GM13976 (cell line): ENCODE measurements around the gene YWHAE.

Source experiments
- DNase-seq: peaks from one replicate; pipeline ENCODE4 v3.0.0; 2012; ENCODE audit warnings: low spot score
- in situ Hi-C: fragments of 300-500 bp; cut with MboI; formaldehyde crosslinking; loops from one replicate; pipeline ENCODE4 v1.12.0; 2022; ENCODE audit warnings: low sequenced_read_pairs, mixed read lengths, inconsistent platforms; ENCODE audit not compliant: unreplicated experiment
- TF ChIP-seq, protein P1 (sequence below): IDR thresholded peaks from 2 replicates; pipeline ENCODE4 v1.5.1; 2012; ENCODE audit warnings: borderline replicate concordance, mild to moderate bottlenecking; ENCODE audit not compliant: insufficient read depth; ENCODE audit errors: extremely low read depth, missing control alignments, control extremely low read depth

YWHAE gene

DNA sequence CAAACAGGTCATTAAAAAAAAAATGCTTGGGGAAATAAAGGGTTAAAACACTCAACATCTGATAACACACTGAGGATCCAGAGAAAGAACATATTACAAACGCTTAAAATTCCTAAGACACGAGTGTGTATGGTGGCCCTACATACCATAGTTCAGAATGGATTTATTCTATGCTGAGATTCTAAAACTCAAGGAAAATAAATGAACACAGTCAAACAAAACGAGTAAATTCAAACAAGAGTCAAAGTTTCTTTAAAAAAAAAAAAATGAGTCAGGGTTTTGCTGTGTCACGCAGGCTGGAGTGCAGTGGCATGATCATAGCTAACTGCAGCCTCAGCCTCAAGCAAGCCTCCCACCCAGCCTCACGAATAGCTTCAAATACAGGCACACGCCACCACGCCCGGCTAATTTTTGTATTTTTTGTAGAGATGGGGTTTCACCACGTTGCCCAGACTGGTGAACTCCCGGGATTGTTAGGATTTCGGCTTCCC is 38.6 kb upstream of the YWHAE start:
- TF ChIP-seq, protein P1, sequence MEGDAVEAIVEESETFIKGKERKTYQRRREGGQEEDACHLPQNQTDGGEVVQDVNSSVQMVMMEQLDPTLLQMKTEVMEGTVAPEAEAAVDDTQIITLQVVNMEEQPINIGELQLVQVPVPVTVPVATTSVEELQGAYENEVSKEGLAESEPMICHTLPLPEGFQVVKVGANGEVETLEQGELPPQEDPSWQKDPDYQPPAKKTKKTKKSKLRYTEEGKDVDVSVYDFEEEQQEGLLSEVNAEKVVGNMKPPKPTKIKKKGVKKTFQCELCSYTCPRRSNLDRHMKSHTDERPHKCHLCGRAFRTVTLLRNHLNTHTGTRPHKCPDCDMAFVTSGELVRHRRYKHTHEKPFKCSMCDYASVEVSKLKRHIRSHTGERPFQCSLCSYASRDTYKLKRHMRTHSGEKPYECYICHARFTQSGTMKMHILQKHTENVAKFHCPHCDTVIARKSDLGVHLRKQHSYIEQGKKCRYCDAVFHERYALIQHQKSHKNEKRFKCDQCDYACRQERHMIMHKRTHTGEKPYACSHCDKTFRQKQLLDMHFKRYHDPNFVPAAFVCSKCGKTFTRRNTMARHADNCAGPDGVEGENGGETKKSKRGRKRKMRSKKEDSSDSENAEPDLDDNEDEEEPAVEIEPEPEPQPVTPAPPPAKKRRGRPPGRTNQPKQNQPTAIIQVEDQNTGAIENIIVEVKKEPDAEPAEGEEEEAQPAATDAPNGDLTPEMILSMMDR, result no peak
- DNase-seq, result no peak

DNA sequence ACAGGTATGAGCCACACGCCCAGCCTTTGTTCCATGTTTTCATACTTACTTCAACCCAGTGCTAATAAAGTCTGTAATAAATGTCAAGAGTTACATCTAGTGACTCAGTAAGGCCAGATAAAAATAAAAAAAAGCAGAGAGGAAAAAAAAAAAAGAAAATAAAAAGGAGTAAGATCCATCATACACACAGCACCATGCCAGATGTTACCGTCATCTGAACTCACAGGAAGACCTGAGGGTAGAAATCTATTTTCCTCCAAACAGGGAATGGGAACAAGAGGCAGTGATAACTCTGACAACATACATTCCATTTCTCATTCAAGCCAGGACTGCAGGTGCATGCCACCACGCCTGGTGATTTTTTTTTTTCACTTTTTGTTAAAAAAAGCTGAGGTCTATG is 35.3 kb upstream of the YWHAE start:
- TF ChIP-seq, protein P1, result no peak
- in situ Hi-C loops, result no loop called here
- no peak for DNase-seq

More for the DNA sequence above, 38.6 kb upstream of the YWHAE start:
- in situ Hi-C loops, result no loop called here

DNA sequence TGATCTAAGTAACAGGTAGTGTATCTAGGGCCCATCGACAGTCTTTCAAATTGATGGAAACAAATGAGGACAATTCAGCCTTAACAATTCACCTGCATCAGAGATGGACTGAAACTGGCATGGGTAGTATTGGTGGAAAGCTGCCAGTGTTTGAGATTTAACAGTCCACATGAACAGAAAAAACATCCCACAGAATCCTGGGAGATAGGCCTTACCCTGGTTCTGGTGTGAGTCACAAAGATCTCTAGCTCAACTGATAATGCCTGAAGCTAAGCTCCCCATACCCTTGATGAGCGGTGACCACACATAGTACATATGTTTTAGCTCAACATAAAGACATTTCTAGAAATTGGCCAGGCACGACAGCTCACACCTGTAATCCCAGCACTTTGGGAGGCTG is 34.1 kb upstream of the YWHAE start:
- DNase-seq, result no peak
- in situ Hi-C loops, result no loop called here
- TF ChIP-seq, protein P1, result no peak

DNA sequence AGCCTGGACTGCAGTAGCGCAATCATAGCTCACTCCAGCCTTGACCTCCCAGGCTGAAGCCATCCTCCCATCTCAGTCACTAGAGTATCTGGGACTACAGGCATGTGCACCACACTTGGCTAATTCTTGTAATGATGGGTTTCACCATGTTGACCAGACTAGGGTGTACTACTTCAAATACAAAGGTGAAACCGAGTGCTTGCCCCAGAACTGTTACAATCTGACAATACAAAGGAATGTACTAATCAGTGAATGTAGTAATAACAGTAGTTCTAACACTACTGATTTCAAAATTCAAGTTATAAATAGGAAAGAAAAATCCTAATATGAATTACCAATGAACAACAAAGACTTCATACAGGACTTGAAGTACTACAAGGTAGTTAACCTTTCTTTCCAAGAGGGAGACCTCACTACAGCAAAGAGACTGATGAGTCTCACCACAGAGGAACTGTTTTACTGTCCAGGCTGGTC is 31.6 kb upstream of the YWHAE start:
- DNase-seq, result peak; percentile 63
- in situ Hi-C loops, result no loop called here
- TF ChIP-seq, protein P1, result no peak

DNA sequence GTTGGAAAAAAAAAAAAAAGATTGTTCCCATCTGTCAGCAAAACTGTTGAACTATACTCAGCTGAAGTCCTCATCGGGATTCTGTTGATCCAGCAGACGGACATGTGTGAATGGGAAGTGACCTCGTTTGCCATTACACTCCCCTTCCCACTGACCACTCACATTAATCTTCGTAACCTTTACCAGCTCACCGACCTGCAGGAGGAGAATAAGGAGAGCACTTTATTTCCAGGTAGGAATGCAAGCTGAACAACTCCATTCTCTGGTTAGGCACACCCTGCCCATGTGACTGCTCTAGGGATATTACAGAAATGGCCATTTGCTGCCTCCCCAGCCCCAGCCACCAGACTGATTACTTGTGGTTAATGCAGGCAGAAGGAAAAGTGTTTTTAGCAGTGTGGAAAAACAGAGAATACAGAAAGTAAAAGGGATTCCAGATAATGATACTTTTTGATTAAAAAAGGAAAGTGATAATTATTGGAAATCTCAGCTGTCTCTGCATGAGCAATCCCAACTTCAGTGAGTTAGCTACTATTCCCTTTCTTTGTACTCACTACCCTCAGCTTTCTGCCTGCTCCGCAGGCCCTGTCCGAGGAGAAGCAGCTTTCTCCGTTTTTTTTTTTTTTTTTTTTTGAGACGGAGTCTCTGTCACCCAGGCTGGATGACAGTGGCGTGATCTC is 23.6 kb upstream of the YWHAE start:
- DNase-seq, result no peak
- in situ Hi-C loops, result no loop called here
- TF ChIP-seq, protein P1, result no peak

DNA sequence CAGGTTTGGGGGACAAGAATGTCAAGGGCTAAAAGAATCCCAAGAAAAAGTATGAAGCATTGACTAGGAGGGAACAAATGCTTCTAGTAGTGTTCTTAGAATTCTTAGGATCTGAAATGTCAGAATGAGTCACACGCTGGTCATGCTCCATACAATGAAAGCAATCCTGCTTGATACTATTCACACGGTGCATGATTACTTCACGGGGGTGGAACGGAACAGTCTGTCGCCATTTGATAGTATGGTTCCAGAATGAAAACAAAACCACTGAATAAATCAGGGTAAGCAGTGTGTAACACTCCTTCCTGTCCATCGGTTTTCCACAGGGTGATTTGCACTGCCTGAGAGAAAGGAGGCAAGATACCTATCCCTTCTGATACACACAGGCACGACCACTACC is 22.9 kb upstream of the YWHAE start:
- TF ChIP-seq, protein P1, result no peak
- in situ Hi-C loops, result no loop called here
- no peak for DNase-seq
